ENCODE measurements around the gene UROC1. TPM values are rescaled to one million over a fixed set of nuclear protein-coding genes. Genes with fewer than 3 reads are reported as not detected.

UROC1 gene
- total RNA-seq, 1 experiment from 2014 or later, result not detected

DNA sequence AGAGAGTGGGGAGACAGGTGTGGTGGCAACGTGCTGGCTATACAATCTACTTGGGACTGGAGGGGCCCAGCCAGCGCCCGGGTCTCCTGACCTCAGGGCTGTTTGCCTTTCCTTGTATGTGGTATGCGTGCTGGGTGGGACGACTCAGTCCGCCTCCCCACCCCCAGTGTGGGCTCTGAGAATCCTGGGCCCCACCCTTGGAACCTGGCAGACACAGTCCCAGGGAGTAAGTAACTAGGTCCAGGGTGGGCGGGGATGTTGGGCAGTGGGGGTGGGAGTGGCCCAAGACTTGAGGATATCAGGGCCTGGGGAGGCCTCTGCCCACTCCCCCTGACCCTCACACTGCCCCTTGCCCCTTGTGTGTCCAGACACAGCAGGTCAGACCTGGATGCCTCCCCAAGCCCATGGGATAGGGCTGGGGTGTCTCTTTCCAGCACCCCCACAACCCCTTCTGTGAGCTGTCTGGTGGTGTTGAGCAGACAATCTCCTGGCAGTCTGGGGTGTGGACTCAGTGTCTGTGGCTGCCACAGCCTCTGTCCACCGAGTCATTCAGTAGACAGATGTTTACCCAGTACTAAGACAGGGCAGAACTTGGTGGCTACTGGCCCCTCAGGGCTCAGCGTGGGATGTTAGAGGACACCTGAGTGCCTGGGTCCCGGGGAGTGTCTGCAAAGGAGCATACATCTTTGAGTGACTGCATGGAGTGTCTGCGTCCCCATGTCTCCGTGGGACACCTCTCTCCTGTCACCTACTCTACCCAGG, 7.7 kb upstream of the UROC1 start:
- ChIA-PET CTCF (no interaction called here), POLR2A (ENCODE audit: unreplicated experiment) (no interaction called here)
- TF ChIP-seq CTCF (conservative IDR thresholded peaks at IDR 0.05) (no peak), EZH2 (IDR thresholded peaks at IDR 0.05; ENCODE audit: low read depth) (no peak)
- Histone ChIP-seq H3K27me3 (ENCODE audit: insufficient read depth, low read depth) (peaks cover 23% of the 10 kb centered on the region; the same call in 1 of the 2 replicates), H3K9me3 (ENCODE audit: insufficient read depth, low read depth) (no peaks in the 10 kb centered on the region), H3K9me2 (ENCODE audit: insufficient read depth) (no peaks in the 10 kb centered on the region), H3K27ac (no peak overlapping the region), H3K4me2 (no peak overlapping the region), H4K20me1 (ENCODE audit: insufficient read depth) (no peaks in the 10 kb centered on the region; the same call in 1 of the 2 replicates), H2AFZ (no peak overlapping the region), H3K4me3 (no peak overlapping the region), H3K4me1 (replicated peaks; ENCODE audit: insufficient read depth) (no peaks in the 10 kb centered on the region), H3K79me2 (ENCODE audit: low read depth) (no peaks in the 10 kb centered on the region), H3F3A (ENCODE audit: insufficient read depth, low read depth) (no peaks in the 10 kb centered on the region), H3K36me3 (ENCODE audit: low read depth) (no peaks in the 10 kb centered on the region)
- no peak for DNase-seq
- no TSS peak for BruUV-seq (replicated peaks)
- intact Hi-C loops (cut with micrococcal nuclease; ENCODE audit: unreplicated experiment), result no loop called here

DNA sequence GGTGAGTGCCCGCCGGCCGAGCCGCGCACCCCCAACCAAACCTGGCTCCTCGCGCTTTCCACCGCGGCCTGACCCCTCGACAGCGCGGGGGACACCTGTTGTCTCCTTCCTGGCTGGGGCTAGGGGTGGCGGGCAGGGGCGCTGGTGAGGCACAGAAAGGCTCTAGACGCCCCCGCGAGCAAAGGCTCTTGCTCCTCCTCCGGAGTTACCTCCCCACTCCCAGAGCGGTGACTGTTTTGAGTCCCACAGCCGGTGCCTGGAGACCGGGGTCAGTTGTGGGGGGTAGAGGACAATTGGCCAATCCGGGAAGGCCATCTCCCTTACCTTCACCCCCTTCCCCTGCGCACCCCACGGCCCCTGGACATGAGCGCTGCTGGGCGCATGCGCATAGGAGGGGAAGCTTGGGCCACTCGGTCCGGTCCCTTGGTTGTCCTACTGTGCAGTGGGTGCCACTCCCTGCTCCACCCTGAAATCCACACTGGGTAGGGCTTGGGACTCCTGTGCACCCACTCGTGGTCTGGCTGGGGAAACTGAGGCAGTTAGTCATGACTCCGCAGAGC, 6.9 kb upstream of the UROC1 start:
- no peak for TF ChIP-seq CTCF (conservative IDR thresholded peaks at IDR 0.05)
- TF ChIP-seq EZH2 (IDR thresholded peaks at IDR 0.05; ENCODE audit: low read depth), result no peak
- Histone ChIP-seq H3F3A (ENCODE audit: insufficient read depth, low read depth) (no peaks in the 10 kb centered on the region), H3K4me1 (replicated peaks; ENCODE audit: insufficient read depth) (no peaks in the 10 kb centered on the region), H3K4me2 (peak overlapping the region; percentile 34; the same call in 1 of the 2 replicates), H4K20me1 (ENCODE audit: insufficient read depth) (no peaks in the 10 kb centered on the region; the same call in 1 of the 2 replicates), H3K79me2 (ENCODE audit: low read depth) (no peaks in the 10 kb centered on the region), H3K9me2 (ENCODE audit: insufficient read depth) (no peaks in the 10 kb centered on the region), H3K9me3 (ENCODE audit: insufficient read depth, low read depth) (no peaks in the 10 kb centered on the region), H3K36me3 (ENCODE audit: low read depth) (no peaks in the 10 kb centered on the region), H3K27ac (no peak overlapping the region), H3K27me3 (ENCODE audit: insufficient read depth, low read depth) (peaks cover 28% of the 10 kb centered on the region; the same call in 1 of the 2 replicates), H3K4me3 (no peak overlapping the region), H2AFZ (no peak overlapping the region)
- ChIA-PET POLR2A (ENCODE audit: unreplicated experiment) (no interaction called here), CTCF (interaction anchor here (0.6 kb wide), 1 partner anchor 29 kb away, joined by 13 read pairs; no protein-coding TSS in a partner anchor)
- no TSS peak for BruUV-seq (replicated peaks)
- intact Hi-C loops (cut with micrococcal nuclease; ENCODE audit: unreplicated experiment), result loop anchor here (5.0 kb wide), 5 partner anchors 47 to 948 kb away; partner anchors contain the start of gene ZXDC
- no peak for DNase-seq

DNA sequence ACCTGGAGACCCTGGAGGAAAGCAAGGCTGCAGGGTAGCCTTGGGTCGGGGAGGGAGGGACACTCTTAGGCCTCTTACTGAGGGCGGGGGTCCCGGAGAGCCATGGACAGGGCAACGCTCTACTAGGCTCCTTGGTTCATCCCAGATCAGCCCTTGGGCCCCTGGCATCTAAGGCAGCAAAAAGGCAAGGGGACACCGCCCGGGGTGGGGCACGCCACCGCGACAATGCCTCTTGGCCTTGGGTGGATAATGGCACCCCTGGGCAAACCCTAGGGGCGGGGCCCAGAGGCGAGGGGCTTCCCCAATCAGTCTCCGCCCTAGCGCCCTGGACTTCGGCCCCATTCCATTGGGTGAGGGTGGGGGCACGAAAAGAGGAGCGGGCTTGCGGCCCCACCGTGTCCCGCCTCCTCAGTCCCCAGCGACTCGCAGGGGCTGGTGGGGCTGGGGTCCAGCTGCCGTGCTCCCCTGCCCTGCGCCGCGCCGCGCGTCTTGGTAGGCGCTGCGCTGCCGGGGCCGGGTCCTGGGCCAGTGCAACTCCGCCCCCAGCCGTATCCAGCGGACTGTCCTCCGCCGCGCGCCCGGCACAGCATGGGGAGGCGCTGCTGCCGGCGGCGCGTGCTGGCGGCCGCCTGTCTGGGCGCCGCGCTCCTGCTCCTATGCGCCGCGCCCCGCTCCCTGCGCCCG, 6.3 kb upstream of the UROC1 start, which contains the start of gene CHST13:
Gene CHST13 (plus strand): TSS at position 411 of the 684 bp plus-strand sequence. CDS start 178 bp downstream, at position 589.
- Histone ChIP-seq H4K20me1 (ENCODE audit: insufficient read depth) (no peaks in the 10 kb centered on the region; the same call in 1 of the 2 replicates), H3K9me2 (ENCODE audit: insufficient read depth) (no peaks in the 10 kb centered on the region), H3K4me2 (peak within 1 kb of the TSS; percentile 34; the same call in 1 of the 2 replicates), H3K4me1 (replicated peaks; ENCODE audit: insufficient read depth) (no peaks in the 10 kb centered on the region), H3F3A (ENCODE audit: insufficient read depth, low read depth) (no peaks in the 10 kb centered on the region), H2AFZ (no peak within 1 kb of the TSS), H3K27me3 (ENCODE audit: insufficient read depth, low read depth) (peaks cover 28% of the 10 kb centered on the region; the same call in 1 of the 2 replicates), H3K4me3 (no peak within 1 kb of the TSS), H3K36me3 (ENCODE audit: low read depth) (no peaks in the 10 kb centered on the region), H3K9me3 (ENCODE audit: insufficient read depth, low read depth) (no peaks in the 10 kb centered on the region), H3K27ac (no peak within 1 kb of the TSS), H3K79me2 (ENCODE audit: low read depth) (no peaks in the 10 kb centered on the region)
- CTCF ChIA-PET, result interaction anchor here (0.6 to 0.7 kb wide), 3 partner anchors 11 to 162 kb away, joined by 4 to 13 read pairs (median 6); no protein-coding TSS in a partner anchor
- POLR2A ChIA-PET (ENCODE audit: unreplicated experiment), result no interaction called here
- no peak for TF ChIP-seq CTCF (conservative IDR thresholded peaks at IDR 0.05)
- BruUV-seq (replicated peaks), result no TSS peak
- intact Hi-C loops (cut with micrococcal nuclease; ENCODE audit: unreplicated experiment), result loop anchor here (2.0 to 5.0 kb wide), 6 partner anchors 47 to 1021 kb away; partner anchors contain the start of gene ZXDC
- DNase-seq, result peak in 1 of 2 experiments; percentile 68

Measured in PC-9 (cell line).